ENCODE measurements around the gene LYSMD3. TPM values are rescaled to one million over a fixed set of nuclear protein-coding genes. Genes with fewer than 3 reads are reported as not detected.

Gene LYSMD3
- total RNA-seq, 2 donors from 2014 or later, result 11.8 to 18.0 TPM

Other genes starting within 250 kb of the LYSMD3 start
- gene CETN3, start 119.8 kb downstream of the LYSMD3 start, total RNA-seq, result 10 to 100 TPM; 13.3 to 29.0 TPM
- 10 to 100 TPM in 1 of 2 donors, 1 to 10 TPM in 1; 3.9 to 12.9 TPM for gene MBLAC2, start 54.8 kb downstream of the LYSMD3 start, total RNA-seq
- 1 to 10 TPM in 1 of 2 donors, under 1 TPM in 1; 0.18 to 6.4 TPM for gene POLR3G, start 54.7 kb downstream of the LYSMD3 start, total RNA-seq
- 10 to 100 TPM; 16.4 to 20.9 TPM for gene ADGRV1, start 29.2 kb upstream of the LYSMD3 start, total RNA-seq

All from prostate gland (tissue), 2 donors.